Immature natural killer cell (primary cell): ENCODE data around the gene ENKD1. TPM values are rescaled to one million over a fixed set of nuclear protein-coding genes. Genes with fewer than 3 reads are reported as not detected.

Experiments
- DNase-seq, 3 donors: peaks; one replicate each; pipeline ENCODE4 v3.0.0; 2022; ENCODE audit warnings: mixed read lengths in 1 of 3
- H3K27ac Mint-ChIP-seq, 6 donors: one replicate each; pipeline ENCODE4 v1.8.0; 2020; ENCODE audit warnings: mixed read lengths in 6 of 6, mild to moderate bottlenecking in 5 of 6, inconsistent platforms in 4 of 6, moderate library complexity in 3 of 6
- H3K27me3 Mint-ChIP-seq, 3 donors: one replicate each; pipeline ENCODE4 v1.8.0; 2020 to 2021; ENCODE audit warnings: low read depth in 3 of 3, mild to moderate bottlenecking in 3 of 3, mixed read lengths in 3 of 3, moderate library complexity in 3 of 3, inconsistent platforms in 1 of 3
- H3K36me3 Mint-ChIP-seq, 3 donors: one replicate each; pipeline ENCODE4 v1.8.0; 2020; ENCODE audit warnings: mixed read lengths in 3 of 3, inconsistent platforms in 2 of 3, mild to moderate bottlenecking in 2 of 3
- H3K4me1 Mint-ChIP-seq, 2 donors: one replicate each; pipeline ENCODE4 v1.8.0; 2020; ENCODE audit warnings: inconsistent platforms in 2 of 2, mild to moderate bottlenecking in 2 of 2, mixed read lengths in 2 of 2, moderate library complexity in 1 of 2
- H3K4me3 Mint-ChIP-seq, 5 donors: one replicate each; pipeline ENCODE4 v1.8.0; 2020; ENCODE audit warnings: mild to moderate bottlenecking in 5 of 5, mixed read lengths in 5 of 5, inconsistent platforms in 3 of 5, moderate library complexity in 3 of 5
- H3K9me3 Mint-ChIP-seq, 6 donors: one replicate each; pipeline ENCODE4 v1.8.0; 2020; ENCODE audit warnings: mild to moderate bottlenecking in 6 of 6, mixed read lengths in 6 of 6, inconsistent platforms in 4 of 6, moderate library complexity in 3 of 6
- polyA plus RNA-seq, 3 donors: library from polyadenylated mRNA; unstranded; fragments of 300-500 nt; fragmentation: Illumina TruSeq; gene quantifications; one replicate each; pipeline ENCODE4 v1.2.3, GENCODE V29; 2021

ENKD1 gene
- polyA plus RNA-seq: 1 to 10 TPM in 1 of 3 donors, under 1 TPM in 2; 0.43 to 1.9 (median 0.48) TPM

GRCh38 chr16:67666559-67667452 lies at the start of gene ENKD1, which contains the start of gene C16orf86:
TSS of gene ENKD1 (minus strand) at chr16:67666750. CDS start at chr16:67666442, 308 bp downstream.
TSS of gene C16orf86 (plus strand) at chr16:67666814. CDS start at chr16:67666971, 157 bp downstream.
- H3K36me3 Mint-ChIP-seq: peaks cover 0 to 3% (median 0%) of the 10 kb centered on the region in 3 donors
- H3K4me1 Mint-ChIP-seq: peaks cover 10 to 11% of the 10 kb centered on the region in 2 donors
- no peaks in the 10 kb centered on the region for H3K9me3 Mint-ChIP-seq
- peaks cover 0 to 2% (median 0%) of the 10 kb centered on the region in 3 donors for H3K27me3 Mint-ChIP-seq
- peak within 1 kb of the TSS; percentile 76 to 87 (median 78) for H3K4me3 Mint-ChIP-seq
- peak; percentile 78 to 82 (median 80) for DNase-seq
- peak within 1 kb of the TSS in 5 of 6 donors; percentile 49 to 81 (median 61) for H3K27ac Mint-ChIP-seq

GRCh38 chr16:67716097-67716496 lies 49.5 kb upstream of the ENKD1 start:
- Mint-ChIP-seq H3K27ac (no peak overlapping the region), H3K36me3 (no peaks in the 10 kb centered on the region), H3K4me3 (no peak overlapping the region), H3K27me3 (peaks cover 2 to 9% (median 8%) of the 10 kb centered on the region in 3 donors), H3K9me3 (no peaks in the 10 kb centered on the region), H3K4me1 (peaks cover 26 to 42% of the 10 kb centered on the region in 2 donors)
- DNase-seq: no peak

- H3K9me3 Mint-ChIP-seq: no peaks in the 10 kb centered on the region
- no peak for DNase-seq
- H3K36me3 Mint-ChIP-seq: no peaks in the 10 kb centered on the region
- H3K4me1 Mint-ChIP-seq: peaks cover 19 to 33% of the 10 kb centered on the region in 2 donors
- H3K27ac Mint-ChIP-seq: no peak overlapping the region
- H3K27me3 Mint-ChIP-seq: peaks cover 0 to 6% (median 4%) of the 10 kb centered on the region in 3 donors
- H3K4me3 Mint-ChIP-seq: no peak overlapping the region
Measured at GRCh38 chr16:67714522-67714921, 48.0 kb upstream of the ENKD1 start.

- Mint-ChIP-seq H3K4me3 (no peak overlapping the region), H3K27ac (no peak overlapping the region), H3K4me1 (peaks cover 13 to 26% of the 10 kb centered on the region in 2 donors), H3K36me3 (no peaks in the 10 kb centered on the region), H3K9me3 (no peaks in the 10 kb centered on the region), H3K27me3 (no peaks in the 10 kb centered on the region)
- no peak for DNase-seq
Measured at GRCh38 chr16:67713647-67714273, 47.2 kb upstream of the ENKD1 start.

- H3K36me3 Mint-ChIP-seq: no peaks in the 10 kb centered on the region
- H3K27ac Mint-ChIP-seq: no peak overlapping the region
- no peak overlapping the region for H3K4me3 Mint-ChIP-seq
- no peaks in the 10 kb centered on the region for H3K9me3 Mint-ChIP-seq
- peaks cover 3 to 13% of the 10 kb centered on the region in 2 donors for H3K4me1 Mint-ChIP-seq
- H3K27me3 Mint-ChIP-seq: no peaks in the 10 kb centered on the region
- DNase-seq: no peak
Measured at GRCh38 chr16:67710607-67711006, 44.1 kb upstream of the ENKD1 start.

GRCh38 chr16:67709050-67709449 lies 42.5 kb upstream of the ENKD1 start:
- Mint-ChIP-seq H3K4me3 (no peak overlapping the region), H3K9me3 (no peaks in the 10 kb centered on the region), H3K36me3 (no peaks in the 10 kb centered on the region), H3K27ac (no peak overlapping the region), H3K4me1 (peaks cover 7 to 20% of the 10 kb centered on the region in 2 donors), H3K27me3 (no peaks in the 10 kb centered on the region)
- DNase-seq: no peak

GRCh38 chr16:67708368-67708771 lies 41.8 kb upstream of the ENKD1 start:
- Mint-ChIP-seq H3K4me3 (no peak overlapping the region), H3K4me1 (peaks cover 13 to 27% of the 10 kb centered on the region in 2 donors), H3K36me3 (no peaks in the 10 kb centered on the region), H3K27me3 (no peaks in the 10 kb centered on the region), H3K27ac (no peak overlapping the region), H3K9me3 (no peaks in the 10 kb centered on the region)
- DNase-seq: no peak

- Mint-ChIP-seq H3K27me3 (no peaks in the 10 kb centered on the region), H3K9me3 (no peaks in the 10 kb centered on the region), H3K36me3 (no peaks in the 10 kb centered on the region), H3K4me1 (peaks cover 19 to 33% of the 10 kb centered on the region in 2 donors), H3K27ac (peak overlapping the region in 2 of 6 donors; percentile 38 to 85), H3K4me3 (no peak overlapping the region)
- no peak for DNase-seq
Measured at GRCh38 chr16:67707790-67708189, 41.2 kb upstream of the ENKD1 start.

GRCh38 chr16:67707210-67707609 lies 40.7 kb upstream of the ENKD1 start:
- no peak overlapping the region for H3K27ac Mint-ChIP-seq
- H3K4me3 Mint-ChIP-seq: no peak overlapping the region
- H3K4me1 Mint-ChIP-seq: peaks cover 20 to 33% of the 10 kb centered on the region in 2 donors
- H3K36me3 Mint-ChIP-seq: no peaks in the 10 kb centered on the region
- H3K9me3 Mint-ChIP-seq: no peaks in the 10 kb centered on the region
- no peak for DNase-seq
- no peaks in the 10 kb centered on the region for H3K27me3 Mint-ChIP-seq

- H3K4me3 Mint-ChIP-seq: peak overlapping the region in 1 of 5 donors; percentile 66
- no peaks in the 10 kb centered on the region for H3K9me3 Mint-ChIP-seq
- peak overlapping the region in 5 of 6 donors; percentile 47 to 87 (median 76) for H3K27ac Mint-ChIP-seq
- DNase-seq: no peak
- no peaks in the 10 kb centered on the region for H3K27me3 Mint-ChIP-seq
- peaks cover 19 to 25% of the 10 kb centered on the region in 2 donors for H3K4me1 Mint-ChIP-seq
- H3K36me3 Mint-ChIP-seq: no peaks in the 10 kb centered on the region
Measured at GRCh38 chr16:67704110-67704509, 37.6 kb upstream of the ENKD1 start.

GRCh38 chr16:67703626-67704025 lies 37.1 kb upstream of the ENKD1 start:
- Mint-ChIP-seq H3K27ac (peak overlapping the region; percentile 47 to 87 (median 80)), H3K4me3 (peak overlapping the region in 4 of 5 donors; percentile 19 to 66 (median 63)), H3K36me3 (peaks cover 0 to 3% (median 2%) of the 10 kb centered on the region in 3 donors), H3K27me3 (no peaks in the 10 kb centered on the region), H3K4me1 (peaks cover 19 to 25% of the 10 kb centered on the region in 2 donors), H3K9me3 (no peaks in the 10 kb centered on the region)
- DNase-seq: peak in 1 of 3 donors; percentile 9

GRCh38 chr16:67702130-67702529 lies 35.6 kb upstream of the ENKD1 start:
- Mint-ChIP-seq H3K36me3 (peaks cover 6 to 9% (median 8%) of the 10 kb centered on the region in 3 donors), H3K27me3 (no peaks in the 10 kb centered on the region), H3K27ac (peak overlapping the region in 3 of 6 donors; percentile 5 to 64 (median 49)), H3K4me1 (peaks cover 19 to 25% of the 10 kb centered on the region in 2 donors), H3K9me3 (no peaks in the 10 kb centered on the region), H3K4me3 (no peak overlapping the region)
- no peak for DNase-seq

- H3K36me3 Mint-ChIP-seq: peaks cover 8 to 9% (median 9%) of the 10 kb centered on the region in 3 donors
- no peak for DNase-seq
- no peaks in the 10 kb centered on the region for H3K9me3 Mint-ChIP-seq
- H3K4me1 Mint-ChIP-seq: peaks cover 19 to 25% of the 10 kb centered on the region in 2 donors
- H3K27me3 Mint-ChIP-seq: no peaks in the 10 kb centered on the region
- H3K4me3 Mint-ChIP-seq: no peak overlapping the region
- H3K27ac Mint-ChIP-seq: peak overlapping the region in 3 of 6 donors; percentile 1 to 49 (median 22)
Measured at GRCh38 chr16:67701420-67701819, 34.9 kb upstream of the ENKD1 start.

- Mint-ChIP-seq H3K4me3 (no peak overlapping the region), H3K27ac (no peak overlapping the region), H3K27me3 (no peaks in the 10 kb centered on the region), H3K4me1 (peaks cover 16 to 20% of the 10 kb centered on the region in 2 donors), H3K36me3 (peaks cover 8 to 9% (median 9%) of the 10 kb centered on the region in 3 donors), H3K9me3 (no peaks in the 10 kb centered on the region)
- no peak for DNase-seq
Measured at GRCh38 chr16:67699265-67699664, 32.7 kb upstream of the ENKD1 start.
